ENCODE data around the gene USP17L19.
A peak's percentile ranks its signal among the peaks of the same experiment; 100 is the strongest.
"Not testable (repeated sequence)": the region's sequence is repeated elsewhere in the genome, so short reads cannot be mapped to it uniquely, and the experiment has no call there.

USP17L19 gene

GRCh38 chr4:9253078-9253477 lies at the start of gene USP17L19:
USP17L19 (plus strand) TSS chr4:9253378; CDS start chr4:9253378, 0 bp downstream.
- DNase-seq (ENCODE audit: low spot score), result not testable (repeated sequence)

- not testable (repeated sequence) for DNase-seq (ENCODE audit: low spot score)
These were observed 42.8 kb upstream of the USP17L19 start, which contains the start of gene USP17L10 for GRCh38 chr4:9210357-9210756. USP17L10 (plus strand) TSS chr4:9210657; CDS start chr4:9210657, 0 bp downstream.

- not testable (repeated sequence) for DNase-seq (ENCODE audit: low spot score)
These were observed 38.5 kb upstream of the USP17L19 start for GRCh38 chr4:9214701-9215100.

GRCh38 chr4:9215105-9215504 lies 38.1 kb upstream of the USP17L19 start, which contains the start of gene USP17L11:
USP17L11 (plus strand) TSS chr4:9215405; CDS start chr4:9215405, 0 bp downstream.
- not testable (repeated sequence) for DNase-seq (ENCODE audit: low spot score)

GRCh38 chr4:9219852-9220251 lies 33.3 kb upstream of the USP17L19 start, which contains the start of gene USP17L12:
USP17L12 (plus strand) TSS chr4:9220152; CDS start chr4:9220152, 0 bp downstream.
- not testable (repeated sequence) for DNase-seq (ENCODE audit: low spot score)

GRCh38 chr4:9224596-9224995 lies 28.6 kb upstream of the USP17L19 start, which contains the start of gene USP17L13:
USP17L13 (plus strand) TSS chr4:9224896; CDS start chr4:9224896, 0 bp downstream.
- DNase-seq (ENCODE audit: low spot score), result not testable (repeated sequence)

- not testable (repeated sequence) for DNase-seq (ENCODE audit: low spot score)
These were observed 22.9 kb upstream of the USP17L19 start for GRCh38 chr4:9230249-9230648.

GRCh38 chr4:9234085-9234484 lies 19.1 kb upstream of the USP17L19 start, which contains the start of gene USP17L15:
USP17L15 (plus strand) TSS chr4:9234385; CDS start chr4:9234385, 0 bp downstream.
- not testable (repeated sequence) for DNase-seq (ENCODE audit: low spot score)

GRCh38 chr4:9238461-9238860 lies 14.7 kb upstream of the USP17L19 start:
- DNase-seq (ENCODE audit: low spot score), result not testable (repeated sequence)

GRCh38 chr4:9243579-9243978 lies 9.6 kb upstream of the USP17L19 start, which contains the start of gene USP17L17:
USP17L17 (plus strand) TSS chr4:9243879; CDS start chr4:9243879, 0 bp downstream.
- not testable (repeated sequence) for DNase-seq (ENCODE audit: low spot score)

GRCh38 chr4:9247953-9248680 lies 5.1 kb upstream of the USP17L19 start, which contains the start of gene USP17L18:
USP17L18 (plus strand) TSS chr4:9248630; CDS start chr4:9248630, 0 bp downstream.
- DNase-seq (ENCODE audit: low spot score), result peak; percentile 29

GRCh38 chr4:9257824-9258223 lies 4.6 kb downstream of the USP17L19 start, which contains the start of gene USP17L20:
USP17L20 (plus strand) TSS chr4:9258124; CDS start chr4:9258124, 0 bp downstream.
- not testable (repeated sequence) for DNase-seq (ENCODE audit: low spot score)

GRCh38 chr4:9262572-9262971 lies 9.4 kb downstream of the USP17L19 start, which contains the start of gene USP17L21:
USP17L21 (plus strand) TSS chr4:9262872; CDS start chr4:9262872, 0 bp downstream.
- not testable (repeated sequence) for DNase-seq (ENCODE audit: low spot score)

- not testable (repeated sequence) for DNase-seq (ENCODE audit: low spot score)
These were observed 14.1 kb downstream of the USP17L19 start, which contains the start of gene USP17L22 for GRCh38 chr4:9267319-9267718. USP17L22 (plus strand) TSS chr4:9267619; CDS start chr4:9267619, 0 bp downstream.

- DNase-seq (ENCODE audit: low spot score), result not testable (repeated sequence)
These were observed 18.5 kb downstream of the USP17L19 start for GRCh38 chr4:9271719-9272118.

Data from ecto neural progenitor cell (in vitro differentiated cells).